K562 (cell line): ENCODE data around the gene RNF41. TPM values are rescaled to one million over a fixed set of nuclear protein-coding genes. Genes with fewer than 3 reads are reported as not detected.

Experiments used
- FOXM1 ChIP-seq, 2 experiments: fragments of 450-650 bp in 1 of 2; sonication (generic) in 1 of 2; formaldehyde crosslinking in 1 of 2; IDR thresholded peaks; 2 replicates each; pipeline versions ENCODE4 v1.6.1 to v1.9.0; 2017 to 2022; ENCODE audit warnings: low read depth in 2 of 2, mild to moderate bottlenecking in 2 of 2, missing genetic modification reagents in 1 of 2, moderate library complexity in 1 of 2
- SMC3 ChIP-seq: conservative IDR thresholded peaks from 2 replicates; pipeline ENCODE4 v1.6.1; 2011; ENCODE audit warnings: low read depth, low read length, improper control_type of control experiment; ENCODE audit not compliant: insufficient read depth
- STAG1 ChIP-seq: sonication (generic); formaldehyde crosslinking; IDR thresholded peaks from 2 replicates; pipeline ENCODE4 v1.5.0; 2020; ENCODE audit warnings: missing genetic modification reagents, borderline replicate concordance
- TBP ChIP-seq: optimal IDR thresholded peaks from 2 replicates; pipeline ENCODE3; 2011; ENCODE audit warnings: low read depth, low read length, improper control_type of control experiment
- YY1 ChIP-seq, 3 experiments: IDR thresholded peaks; 2 replicates each; pipeline ENCODE4 v1.6.1; 2011; ENCODE audit warnings: low read length in 2 of 3, mild to moderate bottlenecking in 2 of 3, moderate library complexity in 2 of 3, borderline replicate concordance in 1 of 3, control low read depth in 1 of 3, low read depth in 1 of 3; ENCODE audit not compliant: insufficient read depth in 3 of 3, insufficient replicate concordance in 2 of 3, control insufficient read depth in 1 of 3, insufficient read length in 1 of 3; ENCODE audit errors: extremely low read depth in 1 of 3
- polyA plus RNA-seq, 8 experiments: library from polyadenylated mRNA; depleted of rRNA in 4 of 8; stranded (reverse) in 5 of 8; unstranded in 3 of 8; fragments of >200 nt; fragmentation: Nextera tagmentation in 2 of 8; fragmentation: Illumina TruSeq in 1 of 8; extraction: Ambion mirVana in 2 of 8; extraction: Trizol in 1 of 8; gene quantifications; 2 replicates each; pipeline versions ENCODE4 v1.2.1 to v1.2.3, GENCODE V29; 2011 to 2014; ENCODE audit warnings: inconsistent platforms in 1 of 8, missing spikeins in 1 of 8
- total RNA-seq, 7 experiments: library from RNA; depleted of rRNA in 6 of 7; stranded (reverse); fragments of >200 nt in 6 of 7; fragmentation: Illumina TruSeq in 2 of 7; extraction: Trizol in 2 of 7; gene quantifications; 2 replicates each; pipeline versions ENCODE4 v1.2.1 to v1.2.3, GENCODE V29; 2011 to 2021; ENCODE audit warnings: low replicate concordance in 1 of 7
- TF ChIP-seq, protein P1 (sequence below): fragments of 200-800 bp; sonication (Bioruptor generic); IDR thresholded peaks from 2 replicates; pipeline ENCODE4 v1.6.1; 2017; ENCODE audit warnings: missing genetic modification characterization, missing compliant biosample characterization
- TF ChIP-seq, protein P2 (sequence below): fragments of 250-450 bp; sonication (Bioruptor Pico); IDR thresholded peaks from 2 replicates; pipeline ENCODE4 v1.5.0; 2021
- TF ChIP-seq, protein P3 (sequence below): sonication (generic); formaldehyde crosslinking; IDR thresholded peaks from 2 replicates; pipeline ENCODE4 v1.8.1; 2023; ENCODE audit warnings: mild to moderate bottlenecking, missing genetic modification reagents, moderate library complexity
- TF ChIP-seq, protein P4 (sequence below), 2 experiments: IDR thresholded peaks; 2 replicates each; pipeline ENCODE4 v1.6.1; 2012; ENCODE audit warnings: improper control_type of control experiment in 2 of 2, low read depth in 2 of 2, low read length in 2 of 2, borderline replicate concordance in 1 of 2

RNF41 gene
- total and polyA plus RNA-seq, 9 of the 15 experiments (the other 6 are each of a cell fraction or from before 2014, with no cell fraction given): 28.2 to 46.8 (median 33.8) TPM

DNA sequence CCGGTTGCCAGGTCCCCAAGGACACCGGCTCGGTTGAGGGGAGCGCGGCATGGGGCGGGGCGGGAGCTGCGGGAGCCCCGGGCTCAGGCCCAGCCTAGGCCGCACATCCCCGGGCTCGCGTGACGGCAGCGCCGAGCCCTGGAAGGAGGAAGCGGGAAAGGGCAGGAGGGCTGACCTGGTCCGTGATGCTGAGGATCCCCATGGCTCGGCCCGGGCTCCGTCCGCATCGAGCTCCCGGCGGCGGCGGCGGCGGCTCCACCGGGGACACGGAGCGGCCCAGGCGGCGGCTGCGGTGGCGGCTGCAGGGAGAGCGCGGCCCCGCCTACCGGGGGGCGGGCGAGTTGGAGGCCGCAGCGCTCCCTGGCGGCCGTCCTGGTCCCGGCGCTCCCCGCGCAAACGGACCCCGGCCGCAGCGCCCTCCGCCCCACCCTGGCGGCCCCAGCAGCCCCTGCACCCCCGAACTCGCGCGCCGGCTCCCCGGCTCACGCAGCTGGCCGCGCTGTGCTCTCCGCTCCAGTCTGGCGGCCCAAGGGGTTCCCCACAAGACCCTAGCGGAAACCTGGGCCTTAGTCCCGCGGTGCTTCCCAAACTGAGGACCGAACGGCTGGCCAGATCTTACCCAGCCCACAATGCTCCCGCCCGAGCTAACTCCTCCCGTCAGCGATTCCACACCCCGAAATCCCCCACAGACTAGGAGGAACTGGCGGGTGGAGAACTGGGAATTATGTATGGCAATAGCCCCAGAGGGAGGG lies 36.5 kb upstream of the RNF41 start, which contains the start of gene ANKRD52 (continued):
- TF ChIP-seq, protein P1, sequence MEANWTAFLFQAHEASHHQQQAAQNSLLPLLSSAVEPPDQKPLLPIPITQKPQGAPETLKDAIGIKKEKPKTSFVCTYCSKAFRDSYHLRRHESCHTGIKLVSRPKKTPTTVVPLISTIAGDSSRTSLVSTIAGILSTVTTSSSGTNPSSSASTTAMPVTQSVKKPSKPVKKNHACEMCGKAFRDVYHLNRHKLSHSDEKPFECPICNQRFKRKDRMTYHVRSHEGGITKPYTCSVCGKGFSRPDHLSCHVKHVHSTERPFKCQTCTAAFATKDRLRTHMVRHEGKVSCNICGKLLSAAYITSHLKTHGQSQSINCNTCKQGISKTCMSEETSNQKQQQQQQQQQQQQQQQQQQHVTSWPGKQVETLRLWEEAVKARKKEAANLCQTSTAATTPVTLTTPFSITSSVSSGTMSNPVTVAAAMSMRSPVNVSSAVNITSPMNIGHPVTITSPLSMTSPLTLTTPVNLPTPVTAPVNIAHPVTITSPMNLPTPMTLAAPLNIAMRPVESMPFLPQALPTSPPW (CRISPR knock-in tag): peak; percentile 81
- TF ChIP-seq YY1 (IDR thresholded peaks at IDR 0.05; ENCODE audit: borderline replicate concordance in 1 of 3, control insufficient read depth in 1 of 3, extremely low read depth in 1 of 3, insufficient read depth in 3 of 3, insufficient read length in 1 of 3, insufficient replicate concordance in 2 of 3, low read depth in 1 of 3, low read length in 2 of 3): peak in 2 of 3 experiments; percentile 54 to 64
- TF ChIP-seq TBP: no peak
- TF ChIP-seq, protein P2, sequence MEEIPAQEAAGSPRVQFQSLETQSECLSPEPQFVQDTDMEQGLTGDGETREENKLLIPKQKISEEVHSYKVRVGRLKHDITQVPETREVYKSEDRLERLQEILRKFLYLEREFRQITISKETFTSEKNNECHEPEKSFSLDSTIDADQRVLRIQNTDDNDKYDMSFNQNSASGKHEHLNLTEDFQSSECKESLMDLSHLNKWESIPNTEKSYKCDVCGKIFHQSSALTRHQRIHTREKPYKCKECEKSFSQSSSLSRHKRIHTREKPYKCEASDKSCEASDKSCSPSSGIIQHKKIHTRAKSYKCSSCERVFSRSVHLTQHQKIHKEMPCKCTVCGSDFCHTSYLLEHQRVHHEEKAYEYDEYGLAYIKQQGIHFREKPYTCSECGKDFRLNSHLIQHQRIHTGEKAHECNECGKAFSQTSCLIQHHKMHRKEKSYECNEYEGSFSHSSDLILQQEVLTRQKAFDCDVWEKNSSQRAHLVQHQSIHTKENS: no peak
- TF ChIP-seq STAG1 (CRISPR knock-in tag): peak; percentile 9; the same call in 1 of the 2 replicates
- 0 out of 2 replicates have a peak, but pooled peaks have one; percentile 23 for TF ChIP-seq SMC3
- TF ChIP-seq FOXM1 (IDR thresholded peaks at IDR 0.05; ENCODE audit: low read depth): no peak
- TF ChIP-seq FOXM1 (CRISPR knock-in tag; IDR thresholded peaks at IDR 0.05; ENCODE audit: low read depth): 0 out of 2 replicates have a peak, but pooled peaks have one; percentile 37
- TF ChIP-seq, protein P3, sequence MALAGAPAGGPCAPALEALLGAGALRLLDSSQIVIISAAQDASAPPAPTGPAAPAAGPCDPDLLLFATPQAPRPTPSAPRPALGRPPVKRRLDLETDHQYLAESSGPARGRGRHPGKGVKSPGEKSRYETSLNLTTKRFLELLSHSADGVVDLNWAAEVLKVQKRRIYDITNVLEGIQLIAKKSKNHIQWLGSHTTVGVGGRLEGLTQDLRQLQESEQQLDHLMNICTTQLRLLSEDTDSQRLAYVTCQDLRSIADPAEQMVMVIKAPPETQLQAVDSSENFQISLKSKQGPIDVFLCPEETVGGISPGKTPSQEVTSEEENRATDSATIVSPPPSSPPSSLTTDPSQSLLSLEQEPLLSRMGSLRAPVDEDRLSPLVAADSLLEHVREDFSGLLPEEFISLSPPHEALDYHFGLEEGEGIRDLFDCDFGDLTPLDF (CRISPR knock-in tag): 0 out of 2 replicates have a peak, but pooled peaks have one; percentile 74
- TF ChIP-seq, protein P4, sequence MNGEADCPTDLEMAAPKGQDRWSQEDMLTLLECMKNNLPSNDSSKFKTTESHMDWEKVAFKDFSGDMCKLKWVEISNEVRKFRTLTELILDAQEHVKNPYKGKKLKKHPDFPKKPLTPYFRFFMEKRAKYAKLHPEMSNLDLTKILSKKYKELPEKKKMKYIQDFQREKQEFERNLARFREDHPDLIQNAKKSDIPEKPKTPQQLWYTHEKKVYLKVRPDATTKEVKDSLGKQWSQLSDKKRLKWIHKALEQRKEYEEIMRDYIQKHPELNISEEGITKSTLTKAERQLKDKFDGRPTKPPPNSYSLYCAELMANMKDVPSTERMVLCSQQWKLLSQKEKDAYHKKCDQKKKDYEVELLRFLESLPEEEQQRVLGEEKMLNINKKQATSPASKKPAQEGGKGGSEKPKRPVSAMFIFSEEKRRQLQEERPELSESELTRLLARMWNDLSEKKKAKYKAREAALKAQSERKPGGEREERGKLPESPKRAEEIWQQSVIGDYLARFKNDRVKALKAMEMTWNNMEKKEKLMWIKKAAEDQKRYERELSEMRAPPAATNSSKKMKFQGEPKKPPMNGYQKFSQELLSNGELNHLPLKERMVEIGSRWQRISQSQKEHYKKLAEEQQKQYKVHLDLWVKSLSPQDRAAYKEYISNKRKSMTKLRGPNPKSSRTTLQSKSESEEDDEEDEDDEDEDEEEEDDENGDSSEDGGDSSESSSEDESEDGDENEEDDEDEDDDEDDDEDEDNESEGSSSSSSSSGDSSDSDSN (IDR thresholded peaks at IDR 0.05; ENCODE audit: borderline replicate concordance in 1 of 2, low read depth in 2 of 2, low read length in 2 of 2): peak; percentile 97 to 99; a peak in 3 of 4 replicates
- TF ChIP-seq, all 486 proteins: peak for 95
